C1 segment of cervical spinal cord (tissue), 14 donors: ENCODE results near the gene FSTL1.

Experiments
- DNase-seq, 14 donors: peaks; one replicate each; lab custom pipeline; 2025; lab: John Stamatoyannopoulos, UW

Gene FSTL1

DNA sequence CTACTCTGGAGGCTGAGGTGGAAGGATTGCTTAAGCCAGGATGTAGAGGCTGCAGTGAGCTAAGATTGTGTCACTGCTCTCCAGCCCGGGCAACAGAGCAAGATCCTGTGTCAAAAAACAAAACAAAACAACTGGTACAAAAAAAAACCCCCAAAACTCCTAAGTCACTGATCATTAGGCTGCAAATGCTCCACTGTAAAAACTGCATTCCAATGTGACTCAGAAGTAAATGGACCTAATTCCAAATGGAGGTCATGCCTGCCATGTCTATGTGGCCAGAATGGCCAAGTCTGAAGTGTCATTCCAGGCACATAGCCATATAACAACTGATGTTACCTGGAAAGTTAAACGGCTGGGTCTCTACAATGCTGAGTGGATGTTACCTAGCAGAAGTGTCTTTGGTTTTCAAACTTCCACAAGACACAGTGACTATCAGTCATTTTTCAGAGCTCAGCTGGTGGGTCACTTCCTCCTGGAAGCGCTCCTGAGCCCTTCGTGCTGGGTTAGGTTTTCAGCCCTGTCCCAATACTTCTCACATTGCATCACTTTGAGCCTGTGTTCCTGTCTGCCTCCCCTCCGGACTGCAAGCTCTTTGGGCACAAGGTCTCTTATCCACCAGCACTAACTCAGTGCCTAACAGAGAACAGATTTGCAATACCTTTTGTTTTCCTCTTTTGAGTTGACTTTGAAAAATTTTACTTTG is 10.6 kb downstream of the FSTL1 start:
- DNase-seq: no peak

GRCh38 chr3:120438665-120439370 is 12.0 kb downstream of the FSTL1 start:
- no peak for DNase-seq

DNA sequence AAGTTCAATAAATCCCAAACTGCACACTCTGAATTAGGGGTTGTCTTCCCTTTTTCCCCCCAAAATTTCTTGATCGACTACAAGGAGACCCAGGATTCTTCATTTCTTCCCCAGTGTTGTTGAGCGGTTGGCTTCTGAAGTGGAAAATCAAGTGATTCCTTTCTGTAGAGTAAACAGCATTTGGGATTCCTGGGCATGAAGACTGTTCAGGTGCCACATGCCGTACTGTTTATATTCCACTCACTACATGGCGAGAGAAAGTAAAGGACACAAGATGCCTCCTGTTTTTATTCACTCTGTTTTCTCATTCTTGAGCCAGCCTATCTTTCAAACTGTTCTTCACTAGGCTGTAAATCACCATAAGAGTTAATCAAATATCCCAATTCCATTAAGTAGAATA is 12.6 kb downstream of the FSTL1 start:
- no peak for DNase-seq

DNA sequence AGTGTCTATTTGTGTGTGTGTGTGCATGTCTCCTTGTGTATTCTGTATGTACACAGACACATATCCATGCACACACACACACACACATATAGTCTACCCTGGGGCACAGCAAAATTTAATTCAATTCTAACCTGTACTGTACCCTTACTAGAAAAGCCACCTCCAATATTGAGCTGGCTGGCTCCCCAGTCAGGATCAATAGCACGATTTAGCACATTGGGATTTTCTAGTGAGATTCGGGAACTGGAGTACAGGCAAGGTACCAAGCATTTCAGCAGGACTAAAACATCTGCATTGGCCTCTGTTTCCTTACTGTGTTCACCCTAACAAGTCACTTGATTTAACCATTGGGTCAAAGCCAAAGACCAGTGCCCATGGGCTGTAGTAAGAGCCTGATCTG is 13.2 kb downstream of the FSTL1 start:
- no peak for DNase-seq

GRCh38 chr3:120436523-120437050 is 14.2 kb downstream of the FSTL1 start:
- DNase-seq: no peak

- DNase-seq: no peak
Measured at GRCh38 chr3:120435621-120436020, 15.2 kb downstream of the FSTL1 start.

GRCh38 chr3:120433662-120434331 is 17.0 kb downstream of the FSTL1 start:
- DNase-seq: no peak

GRCh38 chr3:120432150-120432860 is 18.5 kb downstream of the FSTL1 start:
- no peak for DNase-seq

GRCh38 chr3:120429921-120430361 is 20.9 kb downstream of the FSTL1 start:
- no peak for DNase-seq

DNA sequence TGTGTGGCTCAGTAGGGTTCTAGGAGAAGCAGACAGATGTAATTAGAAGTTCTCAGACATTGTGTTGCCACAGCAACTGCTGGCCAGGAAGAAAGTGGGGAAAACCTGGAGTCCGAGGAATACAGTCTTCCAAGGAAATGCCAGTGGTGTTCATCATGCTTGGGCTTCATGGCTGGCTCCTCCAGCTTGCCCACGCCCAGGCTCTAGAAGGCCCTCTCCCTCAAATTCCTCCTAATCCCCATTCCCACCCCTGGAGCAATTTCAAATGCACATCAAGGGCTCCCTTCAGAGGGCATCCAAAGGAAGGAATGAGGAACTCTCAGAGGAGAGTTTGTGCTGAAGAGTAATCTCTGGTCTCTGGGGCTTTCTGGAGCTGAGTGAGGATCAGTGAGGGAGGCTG is 21.9 kb downstream of the FSTL1 start:
- DNase-seq: no peak

DNA sequence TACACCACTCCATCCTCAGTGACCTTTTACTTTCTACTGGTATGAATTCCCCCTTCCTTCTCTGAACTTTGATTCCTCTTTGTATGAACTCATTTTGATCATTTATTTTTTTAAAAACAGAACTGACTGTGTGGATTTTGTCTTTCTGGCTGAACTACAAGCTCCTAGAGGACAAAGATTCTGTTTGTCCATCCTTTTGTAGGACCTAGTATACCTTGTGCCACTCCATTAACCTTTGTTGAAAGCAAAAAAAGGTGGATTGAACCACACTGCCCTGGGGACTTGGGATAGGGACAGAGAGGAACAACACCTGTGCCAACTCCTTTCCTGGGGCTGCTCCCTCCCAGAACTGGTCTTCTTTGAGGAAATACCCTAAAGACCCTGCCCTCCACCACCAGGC is 23.6 kb downstream of the FSTL1 start:
- no peak for DNase-seq

- DNase-seq: peak in 1 of 14 donors; percentile 8
Measured at GRCh38 chr3:120425572-120426250, 25.1 kb downstream of the FSTL1 start.

DNA sequence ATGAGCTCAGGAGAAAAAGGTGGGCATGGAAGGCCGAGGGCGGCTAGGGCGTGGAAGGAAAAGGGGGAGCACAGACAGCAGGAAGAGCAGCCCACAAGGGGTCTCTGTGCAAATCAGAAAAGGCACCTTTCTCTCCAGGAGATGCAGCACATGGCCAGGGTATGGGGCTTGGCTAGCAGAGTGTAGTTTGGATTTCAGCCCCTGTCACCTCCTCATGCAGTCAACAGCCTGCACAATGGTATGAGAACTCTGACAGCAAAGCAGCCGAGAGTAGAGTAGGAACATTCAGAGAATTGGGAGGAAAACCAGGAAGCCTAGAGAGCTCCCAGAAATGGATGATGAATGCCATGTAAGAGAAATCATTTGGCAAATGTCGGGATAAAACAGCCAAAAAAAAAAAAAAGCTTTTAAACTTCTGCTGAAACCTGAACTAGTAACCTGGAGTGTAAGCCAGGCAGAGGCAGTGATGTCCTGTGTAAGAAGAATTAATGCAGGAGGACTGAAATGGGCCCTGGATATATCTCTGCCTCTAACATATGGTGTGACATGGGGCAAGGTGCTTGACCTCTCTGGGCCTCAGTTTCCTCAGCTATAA is 25.7 kb downstream of the FSTL1 start:
- DNase-seq: no peak

DNA sequence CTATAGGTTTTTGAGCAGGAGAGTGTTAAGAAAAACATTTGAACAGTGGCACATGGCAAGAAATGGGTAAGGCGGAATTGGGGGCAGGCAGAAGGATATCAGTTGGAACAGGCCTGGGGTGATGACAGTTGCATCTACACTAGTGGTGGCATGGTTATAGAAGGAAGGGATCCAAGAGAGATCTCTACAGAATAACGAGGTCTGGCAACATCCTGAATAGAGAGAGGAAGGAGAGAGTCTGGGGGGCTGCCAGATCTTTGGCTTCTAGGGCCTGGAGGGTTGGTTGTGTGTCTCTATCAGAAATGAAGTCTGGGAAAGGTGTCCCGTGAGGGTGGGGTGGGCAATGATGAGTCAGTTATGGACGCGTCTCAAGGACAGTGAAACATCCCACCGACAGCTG is 26.3 kb downstream of the FSTL1 start:
- no peak for DNase-seq

DNA sequence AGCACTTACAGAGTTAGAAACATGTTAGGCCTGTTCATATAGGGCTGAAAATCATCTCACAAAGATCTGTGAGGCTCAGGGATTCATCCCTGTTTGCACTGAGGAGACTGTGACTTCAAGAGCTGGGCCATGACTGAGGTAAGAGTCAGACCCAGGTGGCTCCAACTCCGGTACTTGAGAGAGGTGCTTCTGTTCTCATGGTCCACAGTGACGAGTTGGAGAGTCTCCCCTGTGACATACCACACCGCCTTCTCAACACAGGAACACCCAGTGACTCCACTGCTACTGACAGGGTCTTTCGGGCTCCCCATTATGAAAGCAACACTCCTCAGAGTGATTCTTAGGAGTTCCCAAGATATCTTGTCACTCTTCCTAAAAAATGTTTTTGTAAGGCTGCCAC is 27.4 kb downstream of the FSTL1 start:
- no peak for DNase-seq

GRCh38 chr3:120421926-120422325 is 28.9 kb downstream of the FSTL1 start:
- DNase-seq: no peak

DNA sequence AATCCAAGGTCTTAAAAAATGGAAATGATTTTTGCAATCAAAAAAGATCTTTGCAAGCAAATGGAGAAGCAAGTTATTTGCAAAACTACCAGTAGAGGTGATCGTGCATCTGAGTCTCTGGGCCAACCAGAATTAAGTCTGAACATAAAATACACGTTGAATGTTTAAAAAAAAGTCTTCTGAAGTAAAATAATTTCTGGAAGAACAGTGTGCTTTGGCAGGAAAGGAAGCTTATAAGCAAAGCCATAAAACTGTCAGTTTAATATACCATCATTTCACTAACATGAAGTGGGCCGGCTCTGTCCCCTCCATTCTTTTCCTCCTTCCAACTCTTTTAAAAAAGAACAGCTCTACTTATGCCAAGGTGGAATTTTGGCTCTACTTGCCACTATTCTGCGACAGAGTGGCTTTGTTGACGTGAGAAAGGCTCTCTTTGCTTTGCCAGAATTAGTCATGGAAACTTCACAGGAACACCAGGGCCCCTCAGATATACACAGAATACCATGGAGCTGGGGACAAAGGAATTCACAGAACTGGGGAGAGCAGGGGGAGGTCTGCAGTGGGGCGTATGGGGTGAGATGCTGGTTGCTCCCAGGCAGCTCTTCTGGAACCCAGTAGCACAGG is 29.8 kb downstream of the FSTL1 start:
- no peak for DNase-seq

DNA sequence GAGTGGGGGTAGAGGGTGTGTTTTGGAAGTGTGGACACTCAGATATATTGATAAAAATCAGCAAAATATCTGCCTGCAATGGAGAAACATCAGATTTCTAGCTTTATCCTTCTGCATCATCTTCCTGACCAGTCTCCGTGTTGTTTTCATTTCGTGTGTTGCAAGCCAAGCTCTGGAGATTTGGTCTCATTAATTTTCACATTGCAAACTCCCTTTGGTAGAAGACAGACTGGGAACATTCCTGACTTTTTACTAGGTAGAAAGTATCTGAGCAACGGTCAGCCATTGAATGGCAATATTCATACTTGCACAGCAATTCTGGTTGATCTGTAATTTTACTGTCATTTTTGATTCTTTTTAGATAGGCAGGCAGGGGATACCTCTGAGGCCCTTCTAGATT is 30.4 kb downstream of the FSTL1 start:
- no peak for DNase-seq

- DNase-seq: peak in 2 of 14 donors; percentile 17 to 36
Measured at GRCh38 chr3:120419797-120420196, 31.0 kb downstream of the FSTL1 start.

GRCh38 chr3:120418866-120419490 is 31.8 kb downstream of the FSTL1 start:
- DNase-seq: peak in 9 of 14 donors; percentile 13 to 88 (median 23)
